IMR-90 (cell line): ENCODE measurements around the gene SAGE1. TPM values are rescaled to one million over a fixed set of nuclear protein-coding genes. Genes with fewer than 3 reads are reported as not detected.

Source experiments
- polyA plus RNA-seq, 3 experiments: library from polyadenylated mRNA; depleted of rRNA; stranded (reverse); fragments of >200 nt; gene quantifications; 2 replicates each; pipeline ENCODE4 v1.2.3, GENCODE V29; 2012; ENCODE audit warnings: low replicate concordance in 1 of 3
- total RNA-seq: library from RNA; depleted of rRNA; stranded (reverse); fragments of >200 nt; gene quantifications from 2 replicates; pipeline ENCODE4 v1.2.3, GENCODE V29; 2012; rRNA removed

SAGE1 gene
- total and polyA plus RNA-seq, 2 of the 4 experiments (the other 2 are of a cell fraction) = not detected

Other genes starting within 250 kb of the SAGE1 start
- not detected in 2 replicates for gene CT45A1, start 180.1 kb upstream of the SAGE1 start, total RNA-seq
- not detected in 2 replicates for gene CT45A1, start 180.1 kb upstream of the SAGE1 start, polyA plus RNA-seq (2012; rRNA removed)
- gene CT45A3, start 125.5 kb upstream of the SAGE1 start, total RNA-seq = not detected in 2 replicates
- gene CT45A3, start 125.5 kb upstream of the SAGE1 start, polyA plus RNA-seq (2012; rRNA removed) = not detected in 2 replicates
- gene CT45A5, start 108.2 kb upstream of the SAGE1 start, total RNA-seq = not detected in 2 replicates
- not detected in 2 replicates for gene CT45A5, start 108.2 kb upstream of the SAGE1 start, polyA plus RNA-seq (2012; rRNA removed)
- not detected in 2 replicates for gene CT45A6, start 90.9 kb upstream of the SAGE1 start, total RNA-seq
- gene CT45A6, start 90.9 kb upstream of the SAGE1 start, polyA plus RNA-seq (2012; rRNA removed) = not detected in 2 replicates
- gene CT45A2, start 73.7 kb upstream of the SAGE1 start, total RNA-seq = not detected in 2 replicates
- not detected in 2 replicates for gene CT45A2, start 73.7 kb upstream of the SAGE1 start, polyA plus RNA-seq (2012; rRNA removed)
- gene CT45A7, start 56.4 kb upstream of the SAGE1 start, total RNA-seq = not detected in 2 replicates
- gene CT45A7, start 56.4 kb upstream of the SAGE1 start, polyA plus RNA-seq (2012; rRNA removed) = not detected in 2 replicates
- not detected in 2 replicates for gene CT45A8, start 39.2 kb upstream of the SAGE1 start, total RNA-seq
- not detected in 2 replicates for gene CT45A8, start 39.2 kb upstream of the SAGE1 start, polyA plus RNA-seq (2012; rRNA removed)
- not detected in 2 replicates for gene CT45A9, start 21.9 kb upstream of the SAGE1 start, total RNA-seq
- not detected in 2 replicates for gene CT45A9, start 21.9 kb upstream of the SAGE1 start, polyA plus RNA-seq (2012; rRNA removed)
- gene CT45A10, start 272 bp upstream of the SAGE1 start, total RNA-seq = not detected in 2 replicates
- not detected in 2 replicates for gene CT45A10, start 272 bp upstream of the SAGE1 start, polyA plus RNA-seq (2012; rRNA removed)
- 7.5 and 18.6 TPM in 2 replicates for gene MMGT1, start 80.3 kb downstream of the SAGE1 start, total RNA-seq
- 6.5 and 8.1 TPM in 2 replicates for gene MMGT1, start 80.3 kb downstream of the SAGE1 start, polyA plus RNA-seq (2012; rRNA removed)
- 19.0 and 25.0 TPM in 2 replicates for gene SLC9A6, start 91.7 kb downstream of the SAGE1 start, total RNA-seq
- 5.2 and 6.9 TPM in 2 replicates for gene SLC9A6, start 91.7 kb downstream of the SAGE1 start, polyA plus RNA-seq (2012; rRNA removed)